SK-N-MC (cell line): ENCODE measurements around the gene STAT5B.
A peak's percentile ranks its signal among the peaks of the same experiment; 100 is the strongest.
"Not testable (repeated sequence)": the region's sequence is repeated elsewhere in the genome, so short reads cannot be mapped to it uniquely, and the experiment has no call there.

Experiments used
- DNase-seq: peaks from one replicate; pipeline ENCODE4 v3.0.0-alpha.2; 2011; ENCODE audit warnings: low read depth, low spot score
- H3K27ac ChIP-seq: fragments of 200-600 bp; sonication (generic); 2 replicates; pipeline ENCODE4 v1.5.1; 2016; ENCODE audit warnings: mixed run types
- H3K36me3 ChIP-seq: fragments of 200-600 bp; sonication (generic); 2 replicates; pipeline ENCODE4 v1.6.1; 2017; ENCODE audit warnings: antibody characterized with exemption, low read length, mixed read lengths; ENCODE audit not compliant: insufficient read depth
- H3K4me3 ChIP-seq: fragments of 200-600 bp; sonication (generic); 2 replicates; pipeline ENCODE4 v1.5.1; 2016
- H3K9ac ChIP-seq: fragments of 200-600 bp; sonication (generic); 2 replicates; pipeline ENCODE4 v1.8.0; 2017; ENCODE audit warnings: mixed run types, mixed read lengths; ENCODE audit not compliant: insufficient read length
- H3K9me3 ChIP-seq: fragments of 200-600 bp; sonication (generic); 2 replicates; pipeline ENCODE4 v1.6.1; 2017; ENCODE audit warnings: low read depth, mild to moderate bottlenecking, antibody characterized with exemption, low read length, moderate library complexity, mixed read lengths
- EZH2 ChIP-seq: fragments of 200-600 bp; sonication (generic); IDR thresholded peaks from one replicate; pipeline ENCODE4 v1.6.1; 2017; ENCODE audit warnings: antibody characterized with exemption
- FOXP2 ChIP-seq: optimal IDR thresholded peaks from 2 replicates; pipeline ENCODE3; 2011; ENCODE audit warnings: mild to moderate bottlenecking, moderate library complexity; ENCODE audit not compliant: insufficient read depth; ENCODE audit errors: extremely low read length, control extremely low read depth
- POLR2AphosphoS5 ChIP-seq: IDR thresholded peaks from 2 replicates; pipeline ENCODE4 v1.6.1; 2012; ENCODE audit warnings: mild to moderate bottlenecking, low read depth, low read length, borderline replicate concordance

Gene STAT5B

DNA sequence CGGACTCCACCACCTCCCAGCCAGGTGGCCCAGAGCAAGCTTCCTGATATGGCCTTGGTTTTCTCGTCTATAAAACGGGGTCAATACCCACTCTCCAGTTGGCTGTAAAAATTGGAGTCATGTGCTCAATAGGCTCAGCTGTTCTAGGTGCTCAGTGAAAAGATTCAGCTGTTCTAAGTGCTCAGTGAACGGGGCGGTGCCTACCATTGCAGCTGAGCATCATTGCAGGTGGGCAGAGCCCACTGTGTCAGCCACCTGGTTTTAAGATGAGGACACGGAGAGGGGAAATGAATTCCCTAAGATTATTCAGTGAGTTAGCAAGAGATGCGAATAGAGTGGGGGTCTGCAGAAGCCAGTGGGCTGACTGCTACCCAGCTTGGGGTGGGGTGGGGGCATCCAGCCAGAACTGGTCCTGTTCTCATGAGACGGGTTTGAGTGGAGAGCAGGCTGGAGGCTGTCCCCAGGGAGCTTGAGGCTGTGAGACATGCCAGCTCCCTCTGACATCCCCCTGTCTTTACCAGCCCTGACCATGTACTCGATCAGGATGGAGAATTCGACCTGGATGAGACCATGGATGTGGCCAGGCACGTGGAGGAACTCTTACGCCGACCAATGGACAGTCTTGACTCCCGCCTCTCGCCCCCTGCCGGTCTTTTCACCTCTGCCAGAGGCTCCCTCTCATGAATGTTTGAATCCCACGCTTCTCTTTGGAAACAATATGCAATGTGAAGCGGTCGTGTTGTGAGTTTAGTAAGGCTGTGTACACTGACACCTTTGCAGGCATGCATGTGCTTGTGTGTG, 34.0 kb upstream of the STAT5B start:
- TF ChIP-seq EZH2 (no peak), FOXP2 (no peak), POLR2AphosphoS5 (no peak)
- H3K9me3 ChIP-seq, result no peaks in the 10 kb centered on the region
- 0 out of 2 replicates have a peak overlapping the region, but pooled peaks have one; percentile 88 for H3K27ac ChIP-seq
- peaks cover 5% of the 10 kb centered on the region; the same call in 1 of the 2 replicates for H3K36me3 ChIP-seq
- DNase-seq, result no peak
- no peak overlapping the region for H3K4me3 ChIP-seq
- no peak overlapping the region for H3K9ac ChIP-seq

DNA sequence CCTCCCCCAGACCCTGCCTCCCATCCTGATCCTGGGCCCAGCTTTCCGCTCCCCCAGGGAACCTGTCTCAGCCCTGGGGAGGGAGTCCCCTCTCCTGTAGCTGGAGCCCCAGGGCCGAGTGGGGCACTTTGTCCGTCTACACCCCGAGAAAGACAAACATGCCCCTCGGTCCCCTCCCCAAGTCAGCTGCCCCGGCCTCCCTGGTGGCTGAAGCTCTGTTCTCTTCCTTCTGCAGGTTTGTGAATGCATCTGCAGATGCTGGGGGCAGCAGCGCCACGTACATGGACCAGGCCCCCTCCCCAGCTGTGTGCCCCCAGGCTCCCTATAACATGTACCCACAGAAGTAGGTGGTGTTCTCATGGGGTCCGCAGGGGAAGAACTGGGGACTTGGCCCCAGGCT, 33.0 kb upstream of the STAT5B start:
- H3K27ac ChIP-seq, result no peak overlapping the region
- peaks cover 4% of the 10 kb centered on the region; the same call in 1 of the 2 replicates for H3K36me3 ChIP-seq
- TF ChIP-seq POLR2AphosphoS5 (no peak), FOXP2 (no peak), EZH2 (no peak)
- no peak for DNase-seq
- H3K9me3 ChIP-seq, result no peaks in the 10 kb centered on the region
- no peak overlapping the region for H3K4me3 ChIP-seq
- H3K9ac ChIP-seq, result peak overlapping the region; percentile 26

DNA sequence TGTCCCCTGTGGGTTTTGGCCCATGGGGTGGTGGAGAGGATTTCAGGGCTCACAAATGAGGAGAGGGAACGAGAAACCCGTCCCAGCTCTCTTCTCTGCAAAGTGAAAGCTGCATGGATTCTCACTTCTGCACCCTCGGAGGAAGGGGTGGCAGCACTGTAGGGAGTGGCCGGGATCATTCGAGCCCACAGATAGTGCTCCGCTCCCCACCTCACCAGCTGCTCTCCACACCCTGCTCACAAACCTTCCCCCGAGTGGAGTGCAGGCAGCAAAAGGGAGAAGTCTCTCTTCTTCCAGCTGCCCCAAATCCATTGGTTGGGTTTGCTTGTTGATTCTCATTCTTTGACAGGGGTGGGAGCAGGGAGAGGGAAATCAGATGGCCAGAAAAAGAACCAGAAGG, 32.3 kb upstream of the STAT5B start:
- no peaks in the 10 kb centered on the region for H3K9me3 ChIP-seq
- H3K9ac ChIP-seq, result no peak overlapping the region
- no peak for DNase-seq
- no peak overlapping the region for H3K27ac ChIP-seq
- TF ChIP-seq FOXP2, result no peak
- no peak for TF ChIP-seq EZH2
- TF ChIP-seq POLR2AphosphoS5, result no peak
- H3K36me3 ChIP-seq, result peaks cover 2% of the 10 kb centered on the region; the same call in 1 of the 2 replicates
- H3K4me3 ChIP-seq, result no peak overlapping the region

DNA sequence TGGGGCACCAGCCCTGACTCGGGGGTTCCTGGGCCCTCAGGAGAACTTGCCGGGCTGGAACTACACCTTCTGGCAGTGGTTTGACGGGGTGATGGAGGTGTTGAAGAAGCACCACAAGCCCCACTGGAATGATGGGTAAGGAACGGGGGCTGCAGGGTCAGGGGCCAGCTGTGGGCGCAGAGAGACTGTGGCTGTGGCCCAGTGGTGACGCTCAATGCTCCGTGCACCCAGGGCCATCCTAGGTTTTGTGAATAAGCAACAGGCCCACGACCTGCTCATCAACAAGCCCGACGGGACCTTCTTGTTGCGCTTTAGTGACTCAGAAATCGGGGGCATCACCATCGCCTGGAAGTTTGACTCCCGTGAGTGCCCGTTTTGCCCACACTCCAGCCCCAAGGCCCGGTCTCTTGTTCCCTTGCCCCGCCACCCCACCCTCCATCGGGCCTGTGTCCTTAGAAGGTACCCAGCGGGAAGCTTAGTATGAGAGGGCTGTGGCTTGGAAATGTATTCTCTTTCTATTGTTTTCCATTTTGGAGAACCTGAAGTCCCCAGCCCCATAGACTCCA, 31.3 kb upstream of the STAT5B start:
- Histone ChIP-seq H3K9ac (no peak overlapping the region), H3K36me3 (no peaks in the 10 kb centered on the region), H3K9me3 (no peaks in the 10 kb centered on the region), H3K4me3 (no peak overlapping the region), H3K27ac (no peak overlapping the region)
- TF ChIP-seq EZH2 (no peak), POLR2AphosphoS5 (no peak), FOXP2 (no peak)
- no peak for DNase-seq

DNA sequence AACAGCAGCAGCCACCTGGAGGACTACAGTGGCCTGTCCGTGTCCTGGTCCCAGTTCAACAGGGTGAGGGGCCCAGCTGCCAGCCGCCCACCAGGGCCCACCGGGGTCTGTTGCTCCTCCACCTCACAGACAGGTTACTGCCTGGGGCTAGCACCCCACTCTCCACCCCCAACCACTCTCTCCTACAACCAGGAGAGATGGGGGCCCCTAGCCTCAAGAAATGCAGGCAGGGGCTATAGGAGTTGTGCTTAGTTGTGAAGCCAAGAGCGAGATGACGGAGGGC, 30.1 kb upstream of the STAT5B start:
- no peak for TF ChIP-seq FOXP2
- no peak for TF ChIP-seq POLR2AphosphoS5
- no peak for TF ChIP-seq EZH2
- DNase-seq, result no peak
- H3K9ac ChIP-seq, result no peak overlapping the region
- H3K27ac ChIP-seq, result no peak overlapping the region
- no peaks in the 10 kb centered on the region for H3K9me3 ChIP-seq
- no peak overlapping the region for H3K4me3 ChIP-seq
- H3K36me3 ChIP-seq, result no peaks in the 10 kb centered on the region

DNA sequence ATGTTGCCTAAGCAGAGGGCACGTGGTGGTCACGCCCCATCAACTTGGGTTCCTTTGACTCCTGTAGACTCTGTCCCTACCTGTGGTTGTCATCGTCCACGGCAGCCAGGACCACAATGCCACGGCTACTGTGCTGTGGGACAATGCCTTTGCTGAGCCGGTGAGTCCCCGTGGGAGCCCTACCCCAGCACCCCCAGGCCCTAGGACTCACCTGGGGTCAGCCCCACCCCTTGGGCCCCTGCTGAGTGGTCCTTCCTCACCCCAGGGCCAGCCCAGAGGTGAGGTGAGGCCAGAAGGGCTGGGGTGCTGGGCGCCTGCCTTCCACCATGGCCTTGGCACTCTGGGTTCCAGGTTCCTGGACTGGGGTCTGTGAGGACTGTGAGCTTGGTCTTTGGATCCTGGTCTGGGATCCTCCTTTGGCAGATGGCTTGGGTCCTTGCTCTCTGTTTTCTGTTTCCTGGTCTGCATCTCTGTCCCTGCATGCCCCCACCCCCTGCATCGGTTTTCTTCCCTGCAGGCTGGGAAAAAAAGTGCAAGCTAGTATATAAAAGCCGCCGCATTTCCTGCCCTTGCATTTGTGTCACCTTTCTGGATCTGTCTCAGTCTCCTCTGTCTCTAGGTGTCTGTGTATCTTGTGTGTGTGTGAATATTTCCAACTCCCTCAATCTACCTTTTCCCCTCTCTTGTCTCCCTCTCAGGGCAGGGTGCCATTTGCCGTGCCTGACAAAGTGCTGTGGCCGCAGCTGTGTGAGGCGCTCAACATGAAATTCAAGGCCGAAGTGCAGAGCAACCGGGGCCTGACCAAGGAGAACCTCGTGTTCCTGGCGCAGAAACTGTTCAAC, 29.6 kb upstream of the STAT5B start:
- Histone ChIP-seq H3K9ac (no peak overlapping the region), H3K36me3 (no peaks in the 10 kb centered on the region), H3K27ac (no peak overlapping the region), H3K9me3 (no peaks in the 10 kb centered on the region), H3K4me3 (no peak overlapping the region)
- DNase-seq, result no peak
- TF ChIP-seq FOXP2 (no peak), EZH2 (no peak), POLR2AphosphoS5 (no peak)

DNA sequence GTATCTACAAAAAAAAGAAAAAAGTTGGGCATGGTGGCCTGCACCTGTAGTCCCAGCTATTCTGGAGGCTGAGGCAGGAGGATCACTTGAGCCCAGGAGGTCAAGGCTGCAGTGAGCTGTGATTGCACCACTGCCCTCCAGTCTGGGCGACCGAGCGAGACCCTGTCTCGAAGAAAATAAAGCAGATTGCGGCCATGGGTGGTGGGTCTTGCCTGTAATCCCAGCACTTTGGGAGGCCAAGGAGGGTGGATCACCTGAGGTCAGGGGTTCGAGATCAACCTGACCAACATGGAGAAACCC, 28.8 kb upstream of the STAT5B start:
- H3K9me3 ChIP-seq, H3K36me3 ChIP-seq, H3K9ac ChIP-seq, DNase-seq, H3K27ac ChIP-seq, H3K4me3 ChIP-seq: not testable (repeated sequence)

DNA sequence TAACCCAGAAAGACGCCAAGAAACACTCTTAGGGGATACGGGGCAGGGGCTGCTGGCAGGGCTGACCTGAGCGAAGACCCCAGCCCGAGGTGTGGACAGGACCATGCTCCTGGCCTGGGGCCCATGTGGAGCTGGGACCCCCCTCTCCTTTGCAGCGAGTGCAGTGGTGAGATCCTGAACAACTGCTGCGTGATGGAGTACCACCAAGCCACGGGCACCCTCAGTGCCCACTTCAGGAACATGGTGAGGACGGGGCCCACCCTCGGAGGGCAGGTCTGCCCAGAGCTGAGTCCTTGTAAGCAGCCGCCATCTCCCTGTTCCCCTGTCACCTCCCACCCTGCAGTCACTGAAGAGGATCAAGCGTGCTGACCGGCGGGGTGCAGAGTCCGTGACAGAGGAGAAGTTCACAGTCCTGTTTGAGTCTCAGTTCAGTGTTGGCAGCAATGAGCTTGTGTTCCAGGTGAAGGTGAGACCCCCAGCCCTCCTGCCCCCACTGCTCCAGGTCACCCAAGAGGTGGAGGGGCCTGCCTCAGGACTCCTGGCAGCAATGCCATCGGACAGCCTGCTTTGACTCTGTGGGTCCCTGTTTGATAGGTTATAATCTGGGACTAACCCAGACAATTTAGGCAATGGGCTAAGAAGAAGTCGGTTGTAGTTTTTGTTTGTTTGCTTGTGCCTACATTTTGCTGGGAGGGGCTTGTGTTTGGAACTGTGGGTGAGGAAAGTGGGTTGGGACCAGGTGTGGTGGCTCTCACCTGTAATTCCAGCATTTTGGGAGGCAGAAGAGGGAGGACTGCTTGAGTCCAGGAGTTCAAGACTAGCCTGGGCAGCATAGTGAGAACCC, 28.2 kb upstream of the STAT5B start:
- DNase-seq, result no peak
- no peak overlapping the region for H3K4me3 ChIP-seq
- TF ChIP-seq POLR2AphosphoS5, result no peak
- TF ChIP-seq FOXP2, result no peak
- no peak for TF ChIP-seq EZH2
- H3K36me3 ChIP-seq, result no peaks in the 10 kb centered on the region
- no peak overlapping the region for H3K27ac ChIP-seq
- H3K9me3 ChIP-seq, result no peaks in the 10 kb centered on the region
- H3K9ac ChIP-seq, result no peak overlapping the region
